H1 (cell line): ENCODE results near the gene GAPT. TPM values are rescaled to one million over a fixed set of nuclear protein-coding genes. Genes with fewer than 3 reads are reported as not detected.

ENCODE experiments used
- TAF7 ChIP-seq: optimal IDR thresholded peaks from 2 replicates; pipeline ENCODE3; 2011; ENCODE audit warnings: low read depth, mild to moderate bottlenecking, inconsistent platforms, low read length, moderate library complexity, borderline replicate concordance
- polyA plus RNA-seq, 7 experiments: library from polyadenylated mRNA; depleted of rRNA in 3 of 7; stranded (reverse) in 5 of 7; unstranded in 2 of 7; fragments of >200 nt in 5 of 7; fragments of 200-250 nt in 2 of 7; gene quantifications; 1 replicate in 5 of 7; 2 replicates in 1 of 7; 4 replicates in 1 of 7; pipeline versions ENCODE4 v1.2.1 to v1.2.3, GENCODE V29; 2011 to 2013; ENCODE audit warnings: missing spikeins in 2 of 7, mixed read lengths in 2 of 7
- total RNA-seq: library from RNA; stranded (reverse); fragmentation: NEBNext Ultra II Directional; extraction: Animal tissue kit (Norgen Biotek cat#: 25700); gene quantifications from 2 replicates; pipeline ENCODE4 v1.2.1, GENCODE V29; 2021

Gene GAPT
- total and polyA plus RNA-seq, 2 of the 8 experiments (the other 6 are each of a cell fraction or from before 2014, with no cell fraction given): not detected

DNA sequence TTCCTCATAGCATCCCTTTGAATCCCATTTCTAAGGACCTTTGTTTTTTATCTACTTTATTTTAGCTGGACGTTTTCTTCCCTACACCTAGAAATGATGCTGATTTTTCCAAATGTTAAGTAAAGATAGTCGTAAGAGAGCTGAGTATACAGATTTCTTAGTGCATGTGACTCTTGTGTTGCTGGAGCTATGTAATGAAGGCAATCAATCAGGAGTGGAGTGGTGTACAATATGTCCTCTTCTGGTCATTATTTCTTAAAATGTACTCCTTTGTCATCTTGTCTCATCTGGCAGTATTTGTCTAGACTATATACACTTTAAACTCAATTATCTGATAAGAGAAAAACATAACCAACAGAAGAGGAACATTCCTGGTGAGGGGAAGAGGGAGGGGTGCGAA is 13.5 kb downstream of the GAPT start (continued):
- TF ChIP-seq TAF7: no peak
